HEK293 (cell line): ENCODE data around the gene TICRR.

Experiments
- CTCF ChIP-seq: fragments of 450-650 bp; formaldehyde crosslinking; IDR thresholded peaks from 2 replicates; pipeline ENCODE4 v1.5.1; 2016; ENCODE audit warnings: missing biosample characterization, missing genetic modification characterization
- KLF9 ChIP-seq: fragments of 450-650 bp; formaldehyde crosslinking; IDR thresholded peaks from 2 replicates; pipeline ENCODE4 v1.5.1; 2016; ENCODE audit warnings: missing biosample characterization, missing genetic modification characterization, low read depth
- ZBTB44 ChIP-seq: fragments of 450-650 bp; IDR thresholded peaks from 2 replicates; pipeline ENCODE4 v1.5.1; 2018; ENCODE audit warnings: missing biosample characterization, mild to moderate bottlenecking, missing genetic modification characterization
- ZNF121 ChIP-seq: fragments of 450-650 bp; formaldehyde crosslinking; IDR thresholded peaks from 2 replicates; pipeline ENCODE4 v1.5.1; 2016; ENCODE audit warnings: missing biosample characterization, missing genetic modification characterization
- ZNF18 ChIP-seq: fragments of 450-650 bp; formaldehyde crosslinking; IDR thresholded peaks from 2 replicates; pipeline ENCODE4 v1.5.1; 2016; ENCODE audit warnings: missing biosample characterization, missing genetic modification characterization
- ZNF501 ChIP-seq: fragments of 450-650 bp; formaldehyde crosslinking; IDR thresholded peaks from 2 replicates; pipeline ENCODE4 v1.5.1; 2016; ENCODE audit warnings: missing biosample characterization, missing genetic modification characterization

- TF ChIP-seq ZBTB44 (tag by site-specific recombination) (no peak), CTCF (no peak), ZNF121 (tag by site-specific recombination) (no peak), KLF9 (tag by site-specific recombination) (no peak), ZNF501 (tag by site-specific recombination) (no peak), ZNF18 (tag by site-specific recombination) (no peak)
Observed at GRCh38 chr15:89566181-89566580, 9.1 kb upstream of the TICRR start.
